HS-5 (cell line): Measurements from ENCODE around the gene OPRD1.
"Not testable (repeated sequence)": the region's sequence is repeated elsewhere in the genome, so short reads cannot be mapped to it uniquely, and the experiment has no call there.

Source experiments
- DNase-seq: peaks from one replicate; pipeline ENCODE4 v3.0.0-alpha.2; 2012; ENCODE audit warnings: low read depth

OPRD1 gene

DNA sequence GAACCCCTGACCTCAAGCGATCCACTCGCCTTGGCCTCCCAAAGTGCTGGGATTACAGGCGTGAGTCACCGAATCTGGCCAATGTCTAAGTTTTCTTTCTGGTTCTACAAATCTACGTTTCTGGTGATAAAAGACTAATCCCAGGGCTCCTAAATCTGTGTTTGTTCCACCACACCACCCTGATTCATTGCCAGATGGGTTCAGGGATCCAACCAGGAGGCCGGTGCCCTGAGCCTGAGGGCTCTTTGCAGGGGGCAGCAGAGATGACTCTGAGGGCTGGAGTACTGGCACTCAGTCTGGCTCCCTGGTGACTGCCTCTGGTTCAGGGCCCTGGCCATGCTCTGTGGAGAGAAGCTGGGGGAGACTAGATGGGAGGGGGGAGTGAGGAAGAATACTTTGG is 10.5 kb upstream of the OPRD1 start:
- DNase-seq, result no peak

DNA sequence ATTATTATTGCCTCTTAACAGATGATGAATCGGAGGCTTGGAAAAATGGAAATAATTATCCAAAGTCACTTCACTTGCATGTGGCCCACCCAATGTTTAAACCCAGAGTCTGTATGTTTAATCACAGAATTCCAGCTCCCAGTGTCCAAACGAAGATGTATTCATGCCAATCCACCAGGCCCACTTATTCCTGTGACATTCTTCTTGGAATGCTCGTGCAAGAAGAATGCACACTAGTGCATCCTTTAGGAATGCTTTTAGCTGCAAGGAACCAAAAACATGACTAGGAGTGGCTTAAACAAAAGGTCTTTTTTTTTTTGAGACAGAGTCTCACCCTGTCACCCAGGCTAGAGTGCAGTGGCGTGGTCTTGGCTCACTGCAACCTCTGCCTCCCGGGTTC is 8.9 kb upstream of the OPRD1 start:
- DNase-seq, result no peak

DNA sequence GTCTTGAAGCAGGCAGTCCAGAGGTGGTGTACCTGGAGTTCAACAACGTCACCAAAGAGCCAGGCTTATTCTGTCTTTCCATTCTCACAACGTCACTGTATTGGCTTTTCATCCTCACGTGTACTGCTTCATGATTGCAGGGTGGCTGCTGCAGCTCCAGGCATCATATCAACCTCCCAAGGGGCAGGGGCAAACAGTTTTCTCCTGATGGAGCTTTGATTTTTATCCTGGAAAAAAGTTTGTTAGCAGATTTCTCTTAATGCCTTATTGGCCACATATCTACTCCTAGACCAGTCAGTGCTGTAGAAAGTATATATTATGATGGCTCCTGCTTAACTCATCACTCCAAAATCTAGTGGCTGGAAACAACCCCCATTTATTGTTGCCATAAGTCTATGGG is 8.3 kb upstream of the OPRD1 start:
- DNase-seq, result no peak

DNA sequence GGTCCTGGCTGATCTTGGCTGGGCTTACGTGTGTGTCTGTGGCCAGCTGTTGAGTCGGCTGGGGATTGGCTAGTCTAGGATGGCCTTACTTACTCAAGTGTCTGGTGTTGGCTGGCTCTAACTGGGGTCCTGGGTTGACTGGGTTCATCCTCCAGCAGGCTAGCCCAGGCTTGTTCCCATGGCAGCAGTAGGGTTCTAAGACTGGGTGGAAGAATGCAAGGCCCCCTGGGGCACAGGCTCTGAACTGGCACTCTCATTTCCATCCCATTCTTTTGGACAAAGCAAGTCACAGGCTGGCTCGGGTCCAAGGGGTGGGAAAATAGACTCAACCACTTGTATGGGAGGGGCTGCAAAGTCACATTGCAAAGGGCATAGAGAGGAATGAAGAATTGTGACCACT is 7.9 kb upstream of the OPRD1 start:
- no peak for DNase-seq

DNA sequence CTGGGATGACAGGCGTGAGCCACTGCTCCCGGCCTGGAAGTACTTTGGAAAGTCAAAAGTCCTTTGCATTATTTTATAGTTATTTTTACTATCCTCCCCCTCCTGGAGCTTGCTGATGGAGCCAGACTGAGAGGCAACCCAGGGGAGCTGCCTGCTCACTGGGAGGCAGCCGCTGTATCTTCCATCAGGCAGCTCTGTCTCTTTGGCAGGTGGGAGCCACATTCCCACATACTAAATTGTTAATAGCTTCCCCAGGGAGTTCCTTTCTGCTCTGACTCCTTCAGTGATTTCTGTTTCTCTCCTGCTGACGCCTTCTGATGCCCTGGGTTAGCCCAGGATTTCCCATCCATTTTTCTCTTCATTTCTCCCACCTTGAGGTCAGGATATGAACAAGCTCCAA is 4.9 kb upstream of the OPRD1 start:
- no peak for DNase-seq

DNA sequence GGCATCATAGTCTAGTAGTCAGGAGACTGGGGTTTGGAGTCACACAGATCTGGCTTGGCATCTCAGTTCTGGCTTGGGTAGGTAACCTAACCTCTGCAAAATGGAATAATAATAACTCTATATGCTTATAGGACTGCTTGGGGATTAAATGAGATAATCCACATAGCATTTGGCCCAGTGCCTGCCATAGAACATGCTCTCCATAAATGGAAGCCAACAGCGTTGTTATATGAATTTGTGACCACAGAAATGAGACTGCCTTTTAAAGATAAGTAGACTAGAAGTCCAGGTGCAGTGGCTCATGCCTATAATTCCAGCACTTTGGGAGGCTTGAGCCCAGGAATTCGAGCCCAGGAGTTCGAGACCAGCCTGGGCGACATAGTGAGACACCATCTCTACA is 4.0 kb upstream of the OPRD1 start:
- no peak for DNase-seq

DNA sequence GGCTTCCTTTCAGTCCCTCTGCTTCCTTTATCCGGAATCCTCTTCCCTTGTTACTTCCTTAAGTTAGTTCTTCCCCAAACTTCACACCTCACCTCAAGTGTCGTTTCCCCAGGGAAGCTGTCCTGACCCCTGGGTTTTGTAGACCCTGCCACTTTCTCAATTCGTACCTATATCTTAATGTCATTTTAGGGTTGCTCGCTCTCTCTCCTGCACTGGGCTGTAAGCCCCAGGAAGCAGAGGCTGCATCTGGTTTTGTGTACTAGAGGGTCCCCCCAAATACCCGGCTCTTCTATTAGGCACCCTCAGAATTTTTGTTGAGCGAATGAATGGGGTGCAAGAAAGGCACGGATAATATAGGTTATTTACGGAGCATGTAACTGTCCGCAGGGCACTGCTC is 603 bp upstream of the OPRD1 start:
- no peak for DNase-seq

DNA sequence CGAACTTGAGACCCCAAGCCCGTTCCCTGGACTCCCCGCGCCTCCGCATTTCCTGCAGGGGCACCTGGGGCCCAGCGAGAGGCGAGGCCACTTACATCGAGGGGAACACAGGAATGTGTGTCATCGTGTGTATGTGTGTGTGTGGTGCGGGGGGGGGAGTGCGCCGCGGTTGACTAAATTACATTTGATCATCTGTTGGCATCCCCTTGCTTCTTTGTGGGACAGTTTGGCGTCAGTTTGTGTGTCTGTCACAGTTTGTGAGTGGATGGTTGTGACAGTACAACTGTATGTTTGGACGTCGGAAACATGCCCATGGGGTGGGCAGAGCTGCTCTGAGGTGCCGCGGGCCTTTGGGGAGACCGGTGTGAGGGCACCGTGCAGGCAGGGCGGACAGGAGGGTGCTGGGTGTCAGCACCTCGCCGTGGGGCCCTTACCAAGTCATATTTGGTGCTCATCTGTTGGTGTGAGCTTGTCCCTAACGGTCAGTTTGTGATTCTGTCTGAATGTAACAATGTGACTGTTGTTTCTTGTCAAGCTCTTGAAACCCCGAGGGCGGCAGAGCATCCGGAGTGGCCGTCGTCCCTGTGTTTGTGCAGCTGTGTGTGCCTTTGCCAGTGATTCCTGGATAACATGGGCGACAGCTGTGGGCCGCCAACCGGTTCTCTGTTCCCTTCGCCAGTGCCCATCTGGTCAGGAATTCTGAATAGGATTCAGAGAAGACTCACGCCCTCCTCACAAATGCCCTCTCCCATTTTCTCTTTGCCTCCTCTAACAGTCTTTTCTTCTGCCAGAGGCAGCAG is 899 bp downstream of the OPRD1 start:
- no peak for DNase-seq

DNA sequence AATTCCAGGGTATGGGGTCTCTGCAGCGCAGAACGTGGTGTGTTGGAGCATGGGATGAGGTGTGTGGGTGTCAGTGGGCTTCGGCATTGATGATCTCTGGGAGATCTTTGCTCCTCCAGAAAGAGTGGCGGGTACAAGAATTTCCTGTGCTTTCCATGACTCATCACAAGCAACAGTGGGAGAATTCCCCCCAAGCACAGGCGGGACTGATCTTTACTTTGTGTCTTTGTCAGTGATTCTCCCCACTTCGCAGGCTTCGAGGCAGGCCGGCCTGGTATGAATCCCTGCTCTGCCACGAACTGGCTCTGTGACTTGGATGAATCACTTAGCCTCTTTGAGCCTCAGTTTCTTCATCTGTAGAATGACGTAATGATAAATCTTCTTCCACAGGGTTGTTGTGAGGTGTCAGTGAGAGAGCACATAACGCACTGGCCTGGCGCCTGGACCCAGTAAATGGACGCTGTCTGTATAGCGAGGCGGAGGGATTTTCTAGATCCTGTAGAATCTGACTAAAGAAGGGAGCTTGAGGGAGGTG is 2.0 kb downstream of the OPRD1 start:
- DNase-seq, result no peak

DNA sequence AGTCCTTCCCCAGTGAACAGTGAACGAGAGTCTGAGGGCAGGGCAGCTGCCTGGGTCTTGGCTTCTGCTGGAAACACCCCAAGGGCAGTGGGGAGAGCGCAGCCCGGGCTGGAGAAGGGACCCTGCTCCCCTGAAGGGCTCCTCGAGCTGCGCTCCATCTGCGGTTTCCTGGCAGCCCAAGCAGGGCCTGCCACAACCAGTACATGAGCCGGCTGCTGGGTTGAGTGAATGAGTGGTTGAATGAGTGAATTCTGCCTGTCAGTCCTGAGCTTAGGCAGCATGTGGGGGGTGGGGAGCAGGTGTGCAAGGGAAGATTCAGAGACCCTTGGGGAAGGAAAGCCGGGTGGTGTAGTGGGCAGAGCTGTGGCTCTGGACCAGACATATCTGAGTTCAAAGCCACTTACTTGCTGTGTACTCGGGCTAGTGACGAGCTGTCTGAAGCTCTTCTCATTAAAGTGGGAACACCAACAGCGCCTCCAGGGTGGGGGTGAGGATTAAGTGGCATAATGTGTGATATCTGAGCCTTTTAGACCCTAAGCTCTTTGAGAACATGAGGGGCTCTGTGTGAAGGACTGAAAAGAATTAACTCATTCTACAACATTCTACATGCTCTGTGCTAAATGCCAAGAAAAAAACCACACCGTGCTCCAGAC is 3.7 kb downstream of the OPRD1 start:
- no peak for DNase-seq

DNA sequence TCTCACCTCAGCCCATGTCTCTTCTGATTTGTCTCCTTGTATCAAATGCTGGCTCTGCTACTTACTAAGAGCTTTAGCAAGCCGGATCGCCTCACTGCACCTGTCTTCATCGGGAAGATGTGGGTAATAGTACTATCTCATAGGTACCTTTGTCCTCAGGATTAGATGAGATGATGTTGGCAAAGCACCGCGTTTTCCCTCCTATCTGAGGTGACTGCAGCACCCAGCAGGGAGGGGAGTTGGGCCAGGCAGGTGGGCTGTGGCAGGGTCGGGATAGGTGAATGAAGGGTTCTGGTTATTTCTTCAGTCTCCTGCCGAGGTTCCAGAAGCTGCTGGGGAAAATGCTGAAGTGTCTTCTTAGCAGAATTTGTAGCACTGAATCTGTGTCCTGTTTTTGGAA is 5.2 kb downstream of the OPRD1 start:
- DNase-seq, result no peak

DNA sequence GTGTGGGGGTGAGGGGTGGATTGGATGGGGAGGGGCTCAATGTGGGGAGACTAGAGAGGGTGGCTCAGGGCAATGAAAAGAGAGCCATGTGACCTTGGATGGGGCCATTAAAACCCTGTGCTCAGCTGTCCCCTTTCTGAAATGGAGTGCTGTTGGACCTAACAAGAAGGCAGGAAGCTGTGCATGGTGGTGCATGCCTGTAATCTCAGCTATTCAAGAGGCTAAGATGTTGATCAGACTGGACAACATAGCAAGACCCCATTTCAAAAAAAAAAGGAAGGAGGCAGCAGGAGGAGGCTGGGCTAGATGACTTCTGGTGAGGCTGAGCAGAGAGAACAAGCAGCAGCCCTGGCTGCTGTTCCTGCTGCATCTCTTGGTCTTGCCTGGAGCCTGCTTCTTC is 7.0 kb downstream of the OPRD1 start:
- no peak for DNase-seq

DNA sequence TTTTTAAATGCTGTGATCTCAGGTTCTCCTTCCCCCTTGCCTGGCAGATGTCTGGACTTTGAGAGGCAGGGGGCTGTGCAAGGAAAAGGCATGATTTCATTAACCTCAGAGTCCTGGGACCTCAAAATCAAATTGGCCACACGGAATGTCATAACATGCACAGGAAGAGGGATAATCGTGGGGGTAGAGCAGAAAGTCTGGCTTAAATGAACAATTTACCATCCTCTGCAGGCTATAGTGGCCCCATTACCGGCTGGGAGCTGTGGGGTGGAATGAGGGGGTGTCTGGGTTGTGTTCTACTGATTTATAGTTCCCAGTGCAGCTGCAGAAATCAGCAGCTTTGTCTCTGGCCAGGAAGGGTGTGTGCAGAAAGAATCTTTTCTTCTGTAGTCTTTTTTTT is 10.8 kb downstream of the OPRD1 start:
- DNase-seq, result no peak

DNA sequence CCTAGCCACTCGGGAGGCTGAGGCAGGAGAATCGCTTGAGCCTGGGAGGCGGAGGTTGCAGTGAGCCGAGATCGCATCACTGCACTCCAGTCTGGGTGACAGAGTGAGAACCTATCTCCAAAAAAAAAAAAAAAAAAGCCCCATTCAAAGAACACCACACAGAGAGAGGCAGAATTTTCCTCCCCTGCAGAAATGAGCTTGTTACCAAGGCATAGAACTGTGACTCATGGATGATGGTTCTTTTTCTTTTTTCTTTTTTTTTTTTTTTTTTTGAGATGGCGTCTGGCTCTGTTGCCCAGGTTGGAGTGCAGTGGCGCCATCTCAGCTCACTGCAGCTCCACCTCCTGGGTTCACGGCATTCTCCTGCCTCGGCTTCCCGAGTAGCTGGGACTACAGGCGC is 12.1 kb downstream of the OPRD1 start:
- not testable (repeated sequence) for DNase-seq

DNA sequence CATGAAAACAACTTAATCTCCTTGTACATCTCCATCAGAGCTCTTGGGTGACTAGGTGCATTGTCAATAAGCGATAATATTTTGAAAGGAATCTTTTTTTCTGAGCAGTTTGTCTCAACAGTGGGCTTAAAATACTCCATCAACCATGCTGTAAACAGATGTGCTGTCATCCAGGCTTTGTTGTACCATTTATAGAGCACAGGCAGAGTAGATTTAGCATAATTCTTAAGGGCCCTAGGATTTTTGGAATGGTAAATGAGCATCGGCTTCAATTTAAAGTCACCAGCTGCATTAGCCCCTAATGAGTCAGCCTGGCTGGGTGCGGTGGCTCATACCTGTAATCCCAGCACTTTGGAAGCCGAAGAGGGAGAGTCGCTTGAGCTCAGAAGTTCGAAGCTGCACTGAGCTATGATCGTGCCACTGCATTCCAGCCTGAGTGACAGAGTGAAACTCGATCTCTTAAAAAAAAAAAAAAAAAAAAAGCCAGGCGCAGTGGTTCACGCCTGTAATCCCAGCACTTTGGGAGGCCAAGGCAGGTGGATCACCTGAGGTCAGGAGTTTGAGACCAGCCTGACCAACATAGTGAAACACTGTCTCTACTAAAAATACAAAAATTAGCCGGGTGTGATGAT is 16.4 kb downstream of the OPRD1 start:
- DNase-seq, result not testable (repeated sequence)

DNA sequence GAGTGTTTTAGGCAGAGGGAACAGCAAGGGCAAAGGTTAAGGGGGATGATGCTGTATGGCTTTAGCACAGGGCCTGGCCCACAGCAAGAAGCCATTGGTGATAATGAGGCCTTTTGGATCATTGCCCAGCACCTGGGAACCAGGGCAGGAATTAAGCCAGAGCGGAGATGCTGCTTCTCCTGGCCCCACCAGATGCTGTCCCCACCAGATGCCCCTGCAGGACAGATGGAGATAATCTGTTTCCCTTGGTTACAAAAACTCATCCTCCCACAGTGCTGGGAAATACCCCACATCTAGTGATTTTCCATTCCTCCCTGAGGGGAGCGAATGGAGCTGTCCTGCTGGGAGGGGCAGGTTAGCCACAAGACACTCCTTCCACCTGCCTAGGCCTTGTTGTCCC is 18.8 kb downstream of the OPRD1 start:
- DNase-seq, result no peak

DNA sequence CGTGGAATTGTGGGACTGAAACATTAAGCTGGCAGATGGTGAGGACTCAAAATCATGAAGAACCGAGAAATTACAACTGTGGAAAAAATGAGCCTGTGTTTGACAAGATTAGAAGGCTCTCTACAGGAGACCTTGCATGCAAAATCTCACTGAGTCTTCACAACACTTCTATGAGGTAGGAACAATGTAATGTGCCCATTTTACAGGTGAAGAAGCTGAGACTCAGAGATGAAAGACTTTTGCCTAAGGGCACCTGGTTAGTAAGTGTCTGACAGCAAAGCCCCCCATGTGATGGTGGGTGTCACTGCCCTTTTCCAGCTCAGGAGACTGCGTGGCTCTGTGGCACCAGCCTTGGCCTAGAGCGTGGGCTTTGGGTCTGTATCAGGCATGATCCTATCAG is 21.0 kb downstream of the OPRD1 start:
- no peak for DNase-seq

DNA sequence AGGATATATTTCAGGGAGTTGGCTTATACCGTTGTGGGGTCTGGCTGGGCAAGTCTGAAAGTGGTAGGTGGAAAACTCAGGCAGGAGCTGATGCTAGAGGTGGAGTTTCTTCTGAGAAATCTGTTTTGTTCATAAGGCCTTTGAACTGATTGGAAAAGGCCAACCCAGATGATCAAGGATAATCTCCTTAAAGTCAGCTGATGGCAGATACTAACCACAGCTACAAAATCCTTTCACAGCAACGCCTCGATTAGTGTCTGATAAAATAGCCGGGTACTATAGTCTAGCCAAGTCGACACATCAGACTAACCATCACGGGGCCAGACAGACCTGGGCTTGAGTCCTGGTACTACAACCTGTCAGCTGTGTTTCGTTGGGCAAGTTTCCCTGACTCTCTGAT is 21.4 kb downstream of the OPRD1 start:
- no peak for DNase-seq

DNA sequence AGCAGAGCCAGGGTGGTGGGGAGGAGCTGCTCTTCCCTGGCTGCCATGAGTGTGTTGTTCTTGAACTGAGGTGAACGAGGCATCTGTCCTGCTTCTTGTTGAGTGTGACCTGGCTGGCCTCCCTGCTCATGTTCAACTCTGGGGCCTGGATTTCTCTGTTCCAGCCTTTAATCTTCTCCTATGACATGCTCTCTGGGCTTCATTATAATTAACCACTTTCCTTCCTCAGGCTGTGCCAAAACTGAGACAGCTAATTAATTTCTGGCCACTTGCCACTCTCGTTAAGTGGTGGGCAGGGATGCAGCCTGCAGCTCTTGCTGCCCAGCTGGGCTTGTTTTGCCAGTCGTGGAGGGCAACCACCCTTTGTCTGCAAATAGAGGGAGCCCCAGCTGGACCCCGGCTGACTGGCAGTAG is 23.3 kb downstream of the OPRD1 start:
- DNase-seq, result no peak

DNA sequence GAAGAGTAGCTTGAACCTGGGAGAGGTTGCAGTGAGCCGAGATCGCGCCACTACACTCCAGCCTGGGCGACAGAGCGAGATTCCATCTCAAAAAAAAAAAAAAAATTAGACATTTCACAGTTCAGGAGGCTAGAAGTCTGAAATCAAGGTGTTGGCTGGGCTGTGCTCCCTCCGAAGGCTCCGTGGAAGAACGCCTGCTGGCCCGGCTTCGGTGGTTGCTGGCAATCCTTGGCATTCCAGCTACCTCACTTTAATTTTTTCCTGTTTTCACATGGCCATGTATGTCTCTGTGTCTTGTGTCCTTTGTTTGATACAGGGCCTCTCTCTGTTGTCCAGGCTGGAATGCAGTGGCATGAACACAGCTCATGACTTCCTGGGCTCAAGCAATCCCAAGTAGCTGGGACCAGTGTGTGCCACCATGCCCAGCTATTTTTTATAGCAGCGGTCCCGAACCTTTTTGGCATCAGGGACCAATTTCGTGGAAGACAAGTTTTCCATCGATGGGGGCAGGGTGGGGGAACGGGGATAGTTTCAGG is 24.5 kb downstream of the OPRD1 start:
- DNase-seq, result no peak

DNA sequence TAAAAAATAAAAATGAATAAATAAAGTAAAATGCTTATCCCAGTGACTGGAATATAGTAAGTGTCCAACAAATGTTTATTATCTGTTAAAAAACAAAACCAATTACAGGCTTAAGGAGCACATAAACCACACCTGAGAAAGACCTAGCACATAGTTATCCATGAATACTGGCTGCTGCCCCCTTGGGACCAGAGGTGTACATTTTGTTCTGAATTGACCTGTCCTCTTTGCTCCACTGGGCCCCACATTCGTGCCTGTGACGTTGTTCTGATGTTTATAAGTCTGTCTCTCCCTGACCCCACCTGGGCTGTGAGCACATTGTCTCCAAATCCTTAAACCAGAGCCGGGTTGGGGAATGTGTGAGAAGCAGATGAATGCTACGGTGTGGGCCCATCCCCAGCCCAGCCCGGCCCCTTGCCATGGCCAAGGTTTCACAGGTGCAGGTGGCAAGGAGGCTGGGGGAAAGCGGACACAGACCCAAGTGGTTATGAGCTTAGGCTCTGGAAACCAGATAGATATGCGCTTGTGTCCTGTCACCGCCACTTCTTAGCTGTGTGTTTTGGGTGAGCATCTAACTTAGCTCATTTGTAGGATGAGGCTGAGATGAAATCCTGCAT is 29.1 kb downstream of the OPRD1 start:
- DNase-seq, result no peak

DNA sequence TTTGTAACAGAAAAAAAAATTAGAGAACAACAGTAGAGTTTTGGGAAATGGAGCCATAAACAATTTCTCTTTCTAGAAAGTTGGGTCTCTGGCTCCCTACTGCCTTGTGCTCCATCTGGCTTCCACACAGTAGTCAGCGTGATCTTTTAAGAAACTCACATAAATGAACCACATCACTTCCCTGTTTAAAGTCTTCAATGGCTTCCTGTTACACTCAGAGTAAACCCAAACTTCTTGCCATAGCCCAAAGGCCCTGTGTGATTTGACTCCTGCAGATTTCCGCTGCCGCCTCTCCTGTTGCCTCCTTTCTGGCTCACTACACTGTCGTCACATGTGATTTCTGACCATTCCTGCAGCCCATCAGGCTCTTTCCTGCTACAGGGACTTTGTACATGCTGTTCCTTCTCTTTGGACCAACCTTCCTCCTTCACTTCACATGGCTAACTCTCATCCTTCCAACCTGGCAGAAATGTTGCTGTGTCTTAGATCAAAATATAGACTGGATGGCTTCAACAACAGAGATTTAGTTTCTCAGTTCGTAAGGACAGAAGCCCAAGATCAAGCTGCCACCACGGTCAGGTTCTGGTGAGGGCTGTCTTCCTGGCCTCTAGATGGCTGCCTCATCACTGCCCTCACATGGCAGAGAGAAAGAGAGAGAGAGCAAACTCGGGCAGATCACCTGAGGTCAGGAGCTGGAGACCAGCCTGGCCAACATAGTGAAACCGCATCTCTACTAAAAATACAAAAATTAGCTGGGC is 34.0 kb downstream of the OPRD1 start:
- DNase-seq, result no peak
